Urinary bladder (tissue), 4 donors: Measurements from ENCODE around the gene MTA3. TPM values are rescaled to one million over a fixed set of nuclear protein-coding genes. Genes with fewer than 3 reads are reported as not detected.
A peak's percentile ranks its signal among the peaks of the same experiment; 100 is the strongest.

Experiments used
- DNase-seq: peaks from one replicate; pipeline ENCODE4 v3.0.0-alpha.2; 2015; ENCODE audit errors: extremely low spot score
- H3K27ac ChIP-seq: one replicate; pipeline ENCODE4 v1.5.1; 2013; ENCODE audit warnings: low read depth, mild to moderate bottlenecking, moderate library complexity
- H3K36me3 ChIP-seq: one replicate; pipeline ENCODE4 v1.6.1; 2013; ENCODE audit warnings: mild to moderate bottlenecking, moderate library complexity; ENCODE audit not compliant: insufficient read depth
- H3K4me1 ChIP-seq: one replicate; pipeline ENCODE4 v1.6.1; 2013; ENCODE audit warnings: mild to moderate bottlenecking, moderate library complexity; ENCODE audit not compliant: insufficient read depth
- H3K4me3 ChIP-seq: one replicate; pipeline ENCODE4 v1.5.1; 2013; ENCODE audit warnings: low read depth, low read length
- WGBS: extraction: QIAGEN DNeasy Blood & Tissue Kit; methylation state at CpG from one replicate; pipeline ENCODE4 v1.1.7; 2013; 5-methylcytosine and 5-hydroxymethylcytosine counted together
- polyA plus RNA-seq: library from polyadenylated mRNA; stranded (reverse); fragments of 200-250 nt; gene quantifications from one replicate; pipeline ENCODE4 v1.2.3, GENCODE V29; 2013
- total RNA-seq: library from RNA; depleted of rRNA; stranded (reverse); fragments of >200 nt; gene quantifications from one replicate; pipeline ENCODE4 v1.2.3, GENCODE V29; 2014
- donor health status: healthy with polysubstance abuse.
- donor health status: healthy.

The MTA3 gene
- total and polyA plus RNA-seq, 2 donors, result 28.0 to 62.3 TPM

- no peak for DNase-seq
- WGBS, result 94% methylated on average over 2 of the region's 2 CpGs
- Histone ChIP-seq H3K27ac (no peak overlapping the region), H3K4me1 (no peaks in the 10 kb centered on the region), H3K4me3 (no peak overlapping the region), H3K36me3 (no peaks in the 10 kb centered on the region)
Measured at GRCh38 chr2:42764901-42765300, 196.5 kb downstream of the MTA3 start.

GRCh38 chr2:42765686-42766085 lies 197.3 kb downstream of the MTA3 start:
- no peak for DNase-seq
- 94% methylated on average over 9 of the region's 9 CpGs for WGBS
- H3K4me3 ChIP-seq, result no peak overlapping the region
- H3K27ac ChIP-seq, result no peak overlapping the region
- no peaks in the 10 kb centered on the region for H3K4me1 ChIP-seq
- no peaks in the 10 kb centered on the region for H3K36me3 ChIP-seq

GRCh38 chr2:42767080-42767898 lies 198.9 kb downstream of the MTA3 start:
- Histone ChIP-seq H3K4me1 (no peaks in the 10 kb centered on the region), H3K27ac (no peak overlapping the region), H3K36me3 (no peaks in the 10 kb centered on the region), H3K4me3 (no peak overlapping the region)
- DNase-seq, result no peak
- WGBS, result 89% methylated on average over 16 of the region's 16 CpGs

GRCh38 chr2:42767899-42768705 lies 199.7 kb downstream of the MTA3 start:
- H3K27ac ChIP-seq, result no peak overlapping the region
- H3K4me1 ChIP-seq, result no peaks in the 10 kb centered on the region
- DNase-seq, result no peak
- H3K36me3 ChIP-seq, result no peaks in the 10 kb centered on the region
- WGBS, result 82% methylated on average over 14 of the region's 14 CpGs
- H3K4me3 ChIP-seq, result no peak overlapping the region

- 63% methylated on average over 3 of the region's 3 CpGs for WGBS
- DNase-seq, result no peak
- Histone ChIP-seq H3K4me3 (no peak overlapping the region), H3K36me3 (no peaks in the 10 kb centered on the region), H3K4me1 (no peaks in the 10 kb centered on the region), H3K27ac (no peak overlapping the region)
Measured at GRCh38 chr2:42768706-42769256, 200.3 kb downstream of the MTA3 start.

- Histone ChIP-seq H3K4me1 (no peaks in the 10 kb centered on the region), H3K27ac (no peak overlapping the region), H3K36me3 (no peaks in the 10 kb centered on the region), H3K4me3 (no peak overlapping the region)
- DNase-seq, result no peak
- 96% methylated on average over 10 of the region's 10 CpGs for WGBS
Measured at GRCh38 chr2:42769583-42770287, 201.3 kb downstream of the MTA3 start.

GRCh38 chr2:42770288-42771131 lies 202.1 kb downstream of the MTA3 start:
- no peak for DNase-seq
- Histone ChIP-seq H3K4me3 (no peak overlapping the region), H3K4me1 (no peaks in the 10 kb centered on the region), H3K27ac (no peak overlapping the region), H3K36me3 (no peaks in the 10 kb centered on the region)
- WGBS, result 77% methylated on average over 19 of the region's 19 CpGs

GRCh38 chr2:42771546-42772153 lies 203.2 kb downstream of the MTA3 start:
- H3K27ac ChIP-seq, result no peak overlapping the region
- H3K36me3 ChIP-seq, result no peaks in the 10 kb centered on the region
- no peak for DNase-seq
- H3K4me1 ChIP-seq, result no peaks in the 10 kb centered on the region
- H3K4me3 ChIP-seq, result no peak overlapping the region
- 87% methylated on average over 5 of the region's 5 CpGs for WGBS

GRCh38 chr2:42775186-42775585 lies 206.8 kb downstream of the MTA3 start:
- peak overlapping the region; percentile 18 for H3K27ac ChIP-seq
- WGBS, result 58% methylated on average over 2 of the region's 2 CpGs

GRCh38 chr2:42775810-42776209 lies 207.4 kb downstream of the MTA3 start:
- H3K36me3 ChIP-seq, result no peaks in the 10 kb centered on the region
- H3K4me1 ChIP-seq, result no peaks in the 10 kb centered on the region
- 39% methylated on average over 3 of the region's 3 CpGs for WGBS
- DNase-seq, result no peak
- H3K27ac ChIP-seq, result no peak overlapping the region
- no peak overlapping the region for H3K4me3 ChIP-seq

More at GRCh38 chr2:42775186-42775585, 206.8 kb downstream of the MTA3 start:
- DNase-seq, result no peak
- no peaks in the 10 kb centered on the region for H3K36me3 ChIP-seq
- H3K4me1 ChIP-seq, result no peaks in the 10 kb centered on the region
- no peak overlapping the region for H3K4me3 ChIP-seq

- 75% methylated on average over 3 of the region's 3 CpGs for WGBS
- Histone ChIP-seq H3K27ac (no peak overlapping the region), H3K4me3 (no peak overlapping the region), H3K4me1 (no peaks in the 10 kb centered on the region), H3K36me3 (no peaks in the 10 kb centered on the region)
- no peak for DNase-seq
Measured at GRCh38 chr2:42777883-42778805, 209.7 kb downstream of the MTA3 start.

GRCh38 chr2:42781181-42781580 lies 212.7 kb downstream of the MTA3 start:
- H3K27ac ChIP-seq, result no peak overlapping the region
- no peak overlapping the region for H3K4me3 ChIP-seq
- no peaks in the 10 kb centered on the region for H3K36me3 ChIP-seq
- WGBS, result 98% methylated on average over 1 of the region's 1 CpG
- no peaks in the 10 kb centered on the region for H3K4me1 ChIP-seq
- DNase-seq, result no peak
